ENCODE data around the gene FREM2.

Gene FREM2

DNA sequence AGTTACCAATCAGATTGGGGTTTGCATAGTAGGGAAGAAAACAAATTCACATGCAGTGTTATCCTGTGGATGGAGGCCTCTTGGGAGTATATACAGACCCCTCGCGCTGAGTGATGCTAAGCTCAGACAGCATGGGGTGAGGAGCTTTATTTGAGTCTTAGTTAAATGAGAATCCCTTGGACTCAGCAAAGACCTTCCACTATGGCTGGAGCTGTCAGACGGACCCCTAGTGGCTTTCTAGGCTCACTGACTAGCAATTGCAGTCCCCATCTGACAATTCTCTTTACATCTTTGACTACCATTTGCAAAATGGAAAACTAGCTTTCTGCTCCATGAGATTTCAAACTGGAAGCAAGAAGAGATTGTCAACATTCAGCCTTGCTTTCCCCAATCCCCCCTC is 213.3 kb downstream of the FREM2 start:
- DNase-seq, result no peak

DNA sequence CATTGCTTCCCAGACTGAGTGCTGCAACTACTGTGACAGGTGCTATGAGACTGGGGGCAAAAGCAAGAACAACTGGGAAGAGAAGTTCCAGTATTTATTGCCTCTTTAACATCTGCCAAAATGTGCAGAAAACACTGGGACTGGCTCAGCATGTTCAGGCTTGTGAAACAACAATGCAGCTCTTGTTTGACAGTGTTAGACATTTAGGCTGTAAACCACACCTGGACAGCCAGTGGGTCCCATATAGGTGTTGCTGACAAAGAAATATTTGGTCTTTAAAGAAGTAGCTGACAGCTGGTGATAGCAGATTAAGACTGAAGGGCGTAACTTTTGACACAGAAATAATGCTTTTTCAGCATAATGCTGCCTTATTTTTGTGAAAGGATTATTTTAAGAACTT is 215.7 kb downstream of the FREM2 start:
- DNase-seq, result no peak

DNA sequence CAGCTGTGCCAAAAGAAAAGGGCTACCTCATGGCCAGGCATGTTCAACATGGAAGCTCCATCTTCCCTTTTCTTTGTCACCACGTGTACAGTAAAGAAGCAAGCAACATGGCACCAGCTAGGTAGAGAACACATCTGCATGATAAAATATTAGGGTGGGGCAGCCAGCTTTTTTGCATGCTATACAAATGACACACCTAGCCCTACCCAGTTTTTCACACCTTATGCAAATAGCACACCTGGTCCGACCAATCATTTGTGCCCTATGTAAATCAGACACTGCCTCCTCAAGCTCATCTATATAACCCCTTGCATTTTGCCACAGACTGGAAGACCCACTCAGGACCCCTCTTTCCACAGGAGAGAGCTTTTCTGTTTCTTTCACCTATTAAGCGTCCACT is 218.2 kb downstream of the FREM2 start:
- DNase-seq, result no peak

DNA sequence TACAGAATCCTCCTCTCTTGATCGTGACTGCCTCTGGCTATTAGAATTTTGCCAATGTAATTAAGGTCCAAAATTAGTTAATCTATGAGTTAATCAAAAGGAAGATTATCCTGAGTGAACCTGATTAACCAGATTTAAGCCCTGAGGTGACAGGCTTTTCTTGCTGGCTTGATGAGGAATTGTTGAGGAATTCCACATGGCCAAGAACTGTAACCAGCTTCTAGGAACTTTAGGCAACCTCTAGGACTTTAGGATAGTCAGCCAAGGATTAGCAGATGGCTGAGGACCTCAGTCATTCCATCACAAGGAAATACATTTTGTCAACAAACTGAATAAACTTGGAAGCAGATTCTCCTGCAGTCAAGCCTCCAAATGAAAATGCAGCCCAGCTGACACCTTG is 219.0 kb downstream of the FREM2 start:
- no peak for DNase-seq

DNA sequence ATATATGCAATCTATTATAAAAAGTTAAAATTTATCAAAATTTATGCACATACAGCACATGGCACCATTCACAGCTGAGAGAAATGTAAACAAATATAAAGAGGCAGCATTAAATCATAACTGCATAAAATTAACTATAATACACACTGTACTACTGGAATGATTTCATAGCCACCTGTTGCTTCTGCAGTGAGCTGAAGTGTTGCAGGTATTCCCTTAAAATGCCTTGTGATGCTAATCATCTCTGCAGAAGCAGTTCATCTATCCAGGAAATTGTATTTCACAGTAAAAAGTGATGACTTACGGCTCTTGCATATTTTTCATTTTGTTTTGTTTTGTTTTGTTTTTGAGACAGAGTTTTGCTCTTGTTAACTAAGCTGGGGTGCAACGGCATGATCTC is 221.7 kb downstream of the FREM2 start:
- no peak for DNase-seq

DNA sequence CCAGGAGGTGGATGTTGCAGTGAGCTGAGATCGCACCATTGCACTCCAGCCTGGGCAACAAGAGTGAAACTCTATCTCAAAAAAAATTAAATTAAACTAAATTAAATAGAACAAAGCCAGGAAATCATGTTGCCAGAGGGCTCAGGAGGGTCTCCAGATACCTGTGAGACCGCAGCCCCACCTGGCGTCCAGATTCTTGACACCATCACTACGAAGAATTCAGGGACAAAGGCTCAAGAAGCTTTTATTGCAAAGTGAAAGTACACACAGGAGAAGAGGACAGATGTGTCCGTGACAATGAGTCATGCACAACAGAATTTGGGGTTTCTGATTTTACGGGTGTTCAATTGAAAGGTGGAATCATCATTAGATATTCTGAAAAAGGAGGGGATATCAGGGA is 227.2 kb downstream of the FREM2 start:
- no peak for DNase-seq

DNA sequence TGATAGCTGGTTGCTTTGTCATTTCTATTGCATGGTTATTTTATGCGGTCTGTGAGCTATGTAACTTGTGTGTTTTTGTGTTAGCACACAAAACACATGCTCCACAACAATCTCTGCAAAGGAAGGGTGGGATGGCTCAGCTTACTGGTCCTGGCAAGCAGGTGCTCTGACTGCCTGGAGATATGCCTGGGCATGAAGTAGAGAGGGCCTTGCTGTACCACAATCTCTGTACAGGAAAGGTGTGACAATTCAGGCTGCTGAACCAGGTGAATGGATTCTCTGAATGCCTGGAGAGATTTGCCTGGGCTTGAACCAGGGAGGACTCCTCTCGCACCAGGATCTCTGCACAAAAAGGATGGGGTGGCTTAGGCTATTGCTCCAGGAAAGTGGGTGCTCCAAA is 234.2 kb downstream of the FREM2 start:
- no peak for DNase-seq

DNA sequence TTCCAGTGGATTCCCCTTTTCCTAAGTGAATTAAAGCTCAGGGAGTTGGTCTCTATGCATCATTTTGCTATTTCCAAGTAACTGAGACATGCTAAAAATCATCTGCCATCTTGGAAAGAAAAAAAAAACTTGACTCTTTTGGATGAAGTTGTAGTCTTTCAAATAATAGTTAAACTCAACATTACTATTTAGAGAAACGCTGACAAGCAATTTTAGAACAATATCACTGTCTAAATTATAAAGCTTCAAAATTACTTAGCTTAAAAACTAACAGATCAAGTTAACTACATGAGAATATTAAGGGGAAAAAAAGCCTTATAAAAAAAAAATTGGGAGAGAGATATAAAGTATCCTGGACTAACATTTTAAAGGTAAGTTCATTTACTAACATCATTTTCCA is 235.3 kb downstream of the FREM2 start:
- DNase-seq, result no peak

DNA sequence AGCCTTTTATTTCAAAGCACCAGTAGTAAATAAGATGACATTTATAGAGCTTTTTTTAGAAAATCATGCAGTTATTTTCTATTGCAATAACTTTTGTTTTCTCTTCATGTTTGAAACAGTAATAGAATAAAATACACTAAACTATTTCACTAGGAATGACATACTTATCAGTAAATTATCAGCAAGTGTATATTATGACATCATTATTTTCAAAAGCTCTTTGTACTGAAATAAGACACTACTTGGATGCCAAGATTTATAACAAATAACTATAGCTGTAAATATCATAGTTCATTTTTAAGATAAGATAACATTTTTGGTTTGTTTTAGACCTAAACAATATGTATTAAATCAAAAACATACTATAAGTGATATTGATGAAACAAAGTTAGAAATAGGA is 246.9 kb downstream of the FREM2 start:
- DNase-seq, result no peak
